DMS 273 (cell line): ENCODE measurements around the gene WNT7B.
A peak's percentile ranks its signal among the peaks of the same experiment; 100 is the strongest.

Experiments used
- DNase-seq: peaks from one replicate; lab custom pipeline; 2025; ENCODE audit not compliant: unreplicated experiment; lab: John Stamatoyannopoulos, UW

Gene WNT7B

DNA sequence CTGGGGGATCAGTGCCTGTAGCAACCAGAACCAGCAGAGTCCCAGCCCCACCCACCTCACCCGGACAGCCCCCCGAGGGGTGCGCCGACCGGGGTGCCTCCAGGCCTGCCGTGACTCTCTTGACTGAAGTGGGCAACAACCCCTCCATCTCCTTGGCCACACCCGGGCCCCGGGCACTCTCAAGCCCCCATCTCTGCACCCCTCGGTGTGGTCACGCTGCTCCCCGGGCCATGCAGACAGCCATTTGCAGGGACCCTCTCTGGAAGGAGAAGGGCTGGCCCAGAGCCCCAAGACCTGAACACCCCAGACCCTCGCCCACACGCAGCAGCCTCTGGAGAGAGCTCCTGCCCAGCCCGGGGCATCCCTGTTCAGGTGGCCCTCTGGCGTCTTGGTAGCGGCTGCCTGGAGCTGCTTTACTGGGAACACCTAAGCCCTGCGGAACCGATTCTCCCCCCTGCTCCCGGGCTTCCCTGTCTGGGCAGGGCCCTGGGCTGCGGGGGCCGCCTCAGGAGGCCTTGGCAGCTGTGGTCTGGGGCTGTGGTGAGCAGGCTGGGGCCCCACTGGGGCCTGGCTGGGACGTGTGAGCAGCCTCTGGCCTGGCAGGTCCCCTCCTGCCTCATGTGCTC is 84.9 kb downstream of the WNT7B start:
- no peak for DNase-seq

- DNase-seq = no peak
Observed at GRCh38 chr22:45891471-45891995, 85.4 kb downstream of the WNT7B start.

- DNase-seq = no peak
Observed at GRCh38 chr22:45891021-45891421, 85.9 kb downstream of the WNT7B start.

DNA sequence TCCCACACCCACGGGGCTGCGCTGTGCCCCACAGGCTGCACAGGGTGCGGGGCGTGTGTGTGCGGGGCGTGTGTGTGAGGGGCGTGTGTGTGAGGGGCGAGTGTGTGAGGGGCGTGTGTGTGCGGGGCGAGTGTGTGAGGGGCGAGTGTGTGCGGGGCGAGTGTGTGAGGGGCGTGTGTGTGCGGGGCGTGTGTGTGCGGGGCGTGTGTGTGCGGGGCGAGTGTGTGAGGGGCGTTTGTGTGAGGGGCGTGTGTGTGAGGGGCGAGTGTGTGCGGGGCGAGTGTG is 86.7 kb downstream of the WNT7B start:
- no peak for DNase-seq

DNA sequence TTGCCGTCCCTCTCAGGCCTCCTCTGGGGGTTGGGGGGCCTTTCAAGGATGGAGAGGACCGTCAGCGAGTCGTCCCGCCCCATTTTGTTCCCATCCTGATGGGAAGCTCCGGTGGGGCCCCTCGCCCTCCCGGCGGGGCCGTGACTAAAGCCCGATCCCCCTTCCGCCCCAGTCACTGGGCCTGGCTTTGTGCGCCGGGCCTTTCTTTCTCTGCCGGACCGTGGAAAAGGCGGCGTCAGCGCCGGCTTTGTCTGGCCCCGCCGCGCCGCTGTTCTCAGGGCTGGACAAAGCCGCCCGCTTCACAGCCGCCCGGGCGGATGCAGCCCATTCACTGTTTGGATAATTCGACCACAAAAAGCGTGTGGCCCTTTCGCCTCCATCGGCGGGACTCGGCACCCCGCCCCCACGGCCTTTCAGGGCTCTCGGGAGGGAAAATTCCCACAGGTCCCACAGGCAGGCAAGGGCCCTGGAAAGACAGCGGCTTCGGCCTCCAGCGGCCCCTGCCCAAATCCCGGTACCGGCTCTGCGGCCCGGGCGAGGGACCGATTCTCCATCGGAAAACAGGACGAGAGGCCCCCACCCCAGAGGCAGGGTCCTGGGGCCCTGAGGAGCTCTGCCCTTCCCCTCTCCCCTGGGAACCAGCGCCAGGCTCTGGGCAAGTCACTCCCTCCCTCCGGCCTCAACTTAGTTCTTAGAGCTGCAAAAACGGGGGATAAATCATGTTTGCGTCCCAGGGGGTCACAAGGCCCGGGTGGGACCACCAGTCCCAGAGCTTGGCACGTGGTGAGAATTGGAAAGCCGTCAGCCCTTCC is 87.2 kb downstream of the WNT7B start:
- no peak for DNase-seq

DNA sequence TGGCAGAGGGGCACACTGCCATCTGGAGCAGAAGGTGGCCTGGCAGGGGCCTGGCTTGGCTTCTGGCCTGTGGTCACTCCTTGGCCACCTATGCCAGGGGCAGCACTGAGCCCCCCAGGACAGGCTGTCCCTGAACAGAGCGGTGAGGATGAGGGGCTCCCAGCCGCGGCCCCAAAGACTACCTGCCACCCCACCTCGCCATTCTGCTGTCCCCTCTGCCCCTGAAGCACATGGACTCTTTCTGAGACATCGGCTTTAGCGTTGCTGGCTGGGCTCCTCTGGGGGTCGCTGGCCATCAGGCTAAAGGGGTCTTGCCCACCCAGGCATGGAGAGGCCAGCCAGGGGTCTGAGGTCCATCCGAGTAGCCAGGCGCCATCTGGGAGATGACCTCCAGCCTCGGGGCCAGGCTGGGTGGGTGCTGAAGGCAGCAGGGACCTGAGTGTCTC is 87.8 kb downstream of the WNT7B start:
- DNase-seq = no peak

DNA sequence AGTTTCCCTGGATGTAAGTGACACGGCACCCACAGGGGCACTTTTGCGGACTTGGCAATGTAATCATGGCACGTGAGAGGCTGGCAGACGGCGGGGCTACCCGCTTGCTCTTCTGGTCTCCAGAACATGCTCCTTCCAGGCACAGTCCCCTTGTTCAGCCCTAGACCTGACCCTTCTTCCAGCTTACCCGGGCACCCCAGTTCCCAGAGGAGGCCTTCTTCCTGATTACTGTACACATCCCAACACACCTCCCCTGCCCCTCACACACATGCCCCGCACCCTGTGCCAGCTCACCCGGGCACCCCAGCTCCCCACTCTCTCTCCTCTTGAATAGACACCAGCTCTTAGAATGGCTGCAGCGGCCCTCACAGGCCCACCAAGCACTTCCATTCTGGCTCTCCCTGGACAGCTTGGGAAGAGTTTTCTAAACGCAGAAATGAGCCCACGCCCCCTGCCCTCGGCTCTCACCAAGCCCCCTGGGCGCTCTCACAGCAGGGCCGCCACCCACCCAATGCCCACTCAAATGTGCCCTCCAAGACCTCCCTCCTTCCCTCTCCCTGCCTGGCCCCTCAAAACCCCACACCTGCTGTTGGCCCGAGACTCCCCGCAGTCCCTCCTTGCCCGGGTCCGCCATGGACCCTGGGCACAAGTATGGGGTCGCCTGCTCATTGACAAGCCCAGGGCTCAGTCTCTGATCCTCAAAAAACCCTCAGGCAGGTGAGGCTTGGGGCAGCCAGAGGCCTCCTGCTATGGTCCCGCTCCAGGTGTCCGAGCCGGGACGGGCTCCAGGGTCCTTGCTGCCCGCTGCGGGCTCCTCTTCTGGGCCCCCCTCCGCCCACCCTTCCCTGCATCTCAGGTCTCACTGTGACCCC is 88.5 kb downstream of the WNT7B start:
- DNase-seq = no peak

DNA sequence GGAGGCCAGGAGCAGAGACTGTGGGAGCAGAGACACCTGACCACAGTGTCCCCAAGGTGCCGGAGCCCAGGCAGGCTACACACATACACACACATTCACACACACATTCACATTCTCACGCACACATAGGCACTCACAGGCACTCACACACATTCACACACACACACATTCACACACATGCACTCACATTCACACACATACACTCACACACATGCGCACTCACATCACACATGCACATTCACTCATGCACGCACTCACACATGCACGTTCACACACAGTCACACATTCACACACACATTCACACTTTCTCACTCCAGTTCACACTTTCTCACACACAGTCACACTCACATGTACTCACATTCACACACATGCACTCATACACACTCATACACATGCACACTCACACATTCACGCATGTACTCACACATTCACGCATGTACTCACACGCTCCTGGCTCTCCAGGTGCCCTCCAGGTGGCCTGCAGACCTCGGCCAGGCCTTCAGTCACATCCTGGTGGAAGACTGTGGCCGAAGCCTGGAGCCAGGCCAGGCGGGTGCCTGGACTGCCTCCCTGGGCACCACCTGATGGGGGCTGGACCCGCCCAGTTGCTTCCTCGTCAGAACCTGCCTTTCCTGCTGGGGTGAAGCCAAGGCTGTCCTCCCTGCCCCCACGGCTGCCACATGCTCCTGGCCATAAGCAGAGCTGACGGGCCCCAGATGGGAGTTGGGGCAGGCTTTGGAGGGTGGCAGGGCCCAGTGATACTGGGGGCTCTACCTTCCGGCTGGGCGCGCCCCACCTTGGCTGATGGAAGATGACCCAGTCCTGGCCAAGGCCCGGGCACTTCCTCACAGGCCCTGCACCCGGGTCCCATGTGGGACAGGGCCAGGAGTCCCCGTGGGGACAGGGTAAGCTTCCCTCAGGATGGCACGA is 89.5 kb downstream of the WNT7B start:
- no peak for DNase-seq

GRCh38 chr22:45886540-45886939 is 90.4 kb downstream of the WNT7B start:
- DNase-seq = no peak

DNA sequence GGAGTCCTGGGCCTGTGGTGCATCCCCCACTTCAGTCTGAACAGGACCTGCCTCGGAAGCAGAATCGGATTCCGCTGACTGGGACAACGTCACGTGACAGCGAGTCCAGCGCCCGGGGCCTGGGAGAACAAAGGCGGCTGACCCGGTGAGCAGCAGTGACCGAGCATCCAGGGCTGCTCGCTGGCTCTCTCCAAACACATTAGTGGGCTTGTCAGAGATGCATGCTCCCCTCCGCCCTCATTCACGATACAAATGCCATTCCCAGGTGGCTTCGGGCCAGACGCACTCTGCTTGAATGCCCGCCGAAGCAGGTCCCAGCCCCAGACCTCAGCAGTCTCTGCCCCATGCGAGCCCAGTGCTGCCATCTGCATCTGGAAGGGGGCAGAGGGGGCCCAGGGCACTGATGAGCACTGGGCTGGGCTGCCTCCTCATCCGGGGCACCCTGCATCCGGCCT is 91.0 kb downstream of the WNT7B start:
- no peak for DNase-seq

- no peak for DNase-seq
Observed at GRCh38 chr22:45885171-45885840, 91.7 kb downstream of the WNT7B start.

- peak; percentile 43 for DNase-seq
Observed at GRCh38 chr22:45884201-45885062, 92.5 kb downstream of the WNT7B start.

DNA sequence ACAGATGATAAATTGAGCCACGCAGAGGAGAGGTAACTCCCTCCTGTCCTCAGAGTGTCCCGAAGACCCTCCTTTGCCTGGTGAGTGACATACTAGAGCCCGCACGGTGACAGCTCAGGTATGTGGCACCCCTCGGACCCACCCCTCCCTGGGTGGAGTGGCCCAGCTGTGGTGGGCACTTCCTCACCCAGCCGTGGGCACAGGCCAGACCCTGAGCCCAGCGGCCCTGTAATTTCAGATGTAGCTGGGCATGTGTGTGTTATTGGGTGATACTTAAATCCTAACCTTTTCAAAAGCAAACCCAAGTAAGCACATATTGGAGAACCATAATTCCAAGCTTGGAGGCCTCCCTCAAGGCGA is 93.2 kb downstream of the WNT7B start:
- DNase-seq = no peak

DNA sequence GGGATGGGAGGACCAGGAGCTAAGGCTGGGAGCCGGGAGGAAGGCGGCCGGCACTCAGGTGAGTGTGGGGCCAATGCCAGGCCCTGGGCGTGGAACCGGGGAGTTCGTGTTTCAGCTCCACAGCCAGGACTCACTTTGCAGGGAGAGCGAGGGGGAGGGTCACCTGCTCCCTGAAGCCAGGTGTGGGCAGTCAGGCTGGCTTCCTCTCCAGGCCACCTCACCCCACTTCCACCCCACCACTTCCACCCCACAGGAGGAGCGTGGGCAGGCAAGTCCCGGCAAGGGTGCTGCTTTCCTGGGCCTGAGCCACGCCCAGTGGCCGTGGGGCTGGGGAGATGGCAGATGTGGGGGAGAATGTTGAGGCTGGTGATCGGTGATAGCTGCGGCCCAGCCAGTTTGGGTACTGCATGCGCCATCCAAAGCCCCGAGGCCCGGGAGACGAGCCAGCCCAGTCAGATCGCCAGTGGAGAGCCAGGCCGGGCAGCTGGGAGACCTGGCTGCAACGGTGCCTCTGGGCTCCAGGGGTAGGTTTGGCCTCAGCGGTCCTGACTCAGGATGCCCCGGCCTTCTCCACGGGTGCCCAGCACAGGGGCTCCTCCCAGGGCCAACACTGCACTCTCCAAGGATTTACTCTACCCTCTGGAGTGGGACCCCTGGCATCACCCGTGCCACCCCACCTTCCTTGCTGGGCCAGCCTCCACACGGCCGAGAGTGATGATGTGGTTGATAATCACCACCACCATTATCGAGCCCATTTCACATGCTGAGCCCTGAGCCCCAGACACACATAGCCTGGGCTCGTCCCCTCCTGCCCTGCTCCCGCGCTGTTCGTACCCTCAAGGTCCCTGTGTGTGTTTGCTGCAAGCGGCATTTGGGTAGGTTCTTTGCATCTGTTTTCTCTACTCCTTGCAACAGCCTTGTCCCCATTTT is 93.8 kb downstream of the WNT7B start:
- peak; percentile 27 for DNase-seq

DNA sequence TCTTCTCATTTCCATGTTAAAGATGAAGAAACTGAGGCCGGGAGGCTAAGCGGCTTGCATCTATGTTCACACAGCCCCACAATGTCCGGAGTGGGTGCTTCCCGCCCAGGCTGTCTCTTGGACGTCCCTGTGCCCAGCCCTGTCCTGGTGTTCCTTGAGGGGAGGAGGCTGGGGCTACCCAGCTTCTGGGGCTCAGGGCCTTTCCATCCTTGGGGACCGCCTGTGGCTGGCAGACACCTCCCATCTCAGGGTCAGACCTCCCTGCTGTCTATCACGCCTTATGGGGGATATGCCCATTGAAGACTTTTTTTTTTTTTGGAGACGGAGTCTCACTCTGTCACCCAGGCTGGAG is 95.5 kb downstream of the WNT7B start:
- DNase-seq = no peak

DNA sequence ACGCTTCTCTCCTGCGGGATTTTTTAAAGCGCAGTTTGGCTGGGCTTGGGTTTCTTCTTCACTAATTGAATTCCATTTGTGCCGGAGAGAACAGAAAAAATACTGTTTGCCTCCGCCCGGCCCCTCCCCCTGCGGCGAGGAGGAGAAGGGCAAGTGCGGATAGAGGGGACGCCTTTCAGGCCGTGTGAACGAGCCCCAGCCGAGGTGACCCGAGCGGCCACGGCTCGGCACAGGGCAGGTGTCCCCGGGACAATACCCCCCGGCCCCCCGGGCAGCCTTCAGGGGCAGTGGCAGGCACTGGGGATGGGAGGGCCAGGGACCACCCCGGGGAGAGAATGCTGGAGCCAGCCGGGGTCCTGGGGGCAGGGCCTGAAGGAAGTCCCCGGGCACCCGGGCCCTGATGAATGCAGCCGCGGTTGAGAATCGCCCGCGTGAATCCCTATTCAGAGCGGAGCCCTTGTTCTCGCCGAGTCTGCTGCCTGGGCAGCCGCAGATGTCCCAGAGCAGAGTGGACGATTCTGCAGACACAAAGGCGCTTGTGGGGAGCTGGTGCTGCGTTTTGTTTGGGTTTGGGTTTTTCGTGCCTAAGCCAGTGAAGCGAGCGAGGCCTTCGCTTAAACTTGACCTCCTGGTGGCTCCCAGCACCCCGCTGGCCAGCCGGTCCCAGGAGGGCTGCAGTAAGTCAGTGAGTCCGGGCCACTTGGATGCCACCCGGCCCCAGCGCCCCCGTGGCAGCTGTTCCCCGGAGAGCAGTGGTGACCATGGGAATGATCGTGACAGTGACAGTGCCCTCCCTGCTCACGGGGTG is 96.0 kb downstream of the WNT7B start:
- DNase-seq = no peak

GRCh38 chr22:45880091-45880715 is 96.8 kb downstream of the WNT7B start:
- no peak for DNase-seq
